HG03060 (cell line): ENCODE data around the gene DVL1.

Experiments
- ATAC-seq: cut with Tn5 transposase; IDR thresholded peaks from one replicate; pipeline ENCODE4 v1.9.1; 2021; ENCODE audit warnings: low read depth, moderate number of reproducible peaks; ENCODE audit not compliant: unreplicated experiment

The DVL1 gene

DNA sequence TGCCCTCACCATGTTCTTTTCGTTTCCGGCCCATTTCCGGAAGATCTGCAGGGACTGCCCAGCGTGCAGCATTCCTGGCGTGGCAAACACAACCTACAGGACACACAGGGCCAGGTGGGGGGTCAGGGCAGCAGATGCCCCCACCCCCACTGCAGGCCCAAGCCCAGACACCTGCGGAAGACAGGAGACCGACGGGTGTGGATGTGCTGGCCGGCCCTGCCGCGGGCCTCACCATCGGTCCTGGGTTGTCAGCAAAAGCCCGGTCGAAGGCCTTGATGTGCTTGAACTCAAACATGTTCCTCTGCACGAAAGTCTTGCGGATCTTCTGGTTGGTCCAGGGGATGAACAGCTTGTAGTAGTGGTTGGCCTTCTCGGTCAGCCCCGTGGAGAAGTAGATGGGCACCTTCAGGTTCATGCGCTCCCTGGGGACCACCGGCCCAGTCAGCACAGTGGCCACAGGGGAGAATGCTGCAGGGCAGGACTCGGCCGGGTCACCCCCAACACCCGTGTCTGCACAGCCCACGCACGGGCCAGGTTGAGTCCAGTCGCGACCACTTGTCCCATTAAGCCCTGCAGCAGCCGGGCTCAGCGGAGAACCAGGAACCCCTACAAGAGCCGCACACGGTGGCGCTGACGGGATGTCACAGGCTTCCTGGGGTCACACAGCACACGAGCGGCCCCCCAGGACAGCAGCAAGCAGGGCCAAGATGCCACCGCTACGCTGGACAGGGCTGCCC is 35.5 kb downstream of the DVL1 start:
- ATAC-seq = no peak

DNA sequence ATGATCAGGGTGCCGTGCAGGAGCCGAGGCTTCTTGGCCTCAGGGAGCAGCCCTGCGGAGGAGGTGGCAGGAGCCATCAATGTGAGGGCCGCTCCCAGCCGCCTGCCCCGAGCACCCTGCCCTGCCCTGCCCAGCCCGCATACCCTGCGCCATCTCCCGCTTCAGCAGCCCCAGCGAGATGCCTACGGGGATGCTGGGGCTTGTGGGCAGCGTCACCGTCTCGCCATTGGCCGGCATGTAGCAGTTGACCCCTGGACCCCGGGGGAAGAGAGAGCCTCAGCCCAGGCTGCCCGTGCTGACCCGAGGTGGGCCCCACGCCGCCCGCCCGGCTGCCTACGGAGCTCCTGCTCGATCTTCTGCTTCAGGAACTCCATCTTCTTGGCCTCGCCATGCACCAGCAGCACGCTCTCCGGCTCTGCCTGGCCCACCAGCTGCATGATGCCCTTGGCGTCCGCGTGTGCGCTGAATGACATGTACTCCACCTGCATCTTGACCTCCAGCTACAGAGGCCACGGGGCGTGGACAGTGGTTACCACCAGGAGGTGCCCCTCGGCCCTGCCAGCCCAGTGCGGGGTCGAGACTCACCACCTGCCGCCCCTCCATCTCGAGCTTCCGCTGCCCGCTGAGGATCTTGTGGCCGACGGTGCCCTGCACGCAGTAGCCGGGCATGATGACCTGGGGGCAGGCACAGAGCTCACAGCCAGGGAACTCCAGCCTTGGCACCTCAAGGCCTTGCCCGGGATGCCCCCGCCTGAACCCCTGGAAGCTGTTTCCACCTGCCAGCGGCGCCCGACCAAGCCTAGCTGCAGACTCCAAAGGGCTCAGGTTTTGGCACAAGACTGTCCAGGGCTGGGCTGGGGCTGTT is 36.5 kb downstream of the DVL1 start:
- ATAC-seq = no peak

DNA sequence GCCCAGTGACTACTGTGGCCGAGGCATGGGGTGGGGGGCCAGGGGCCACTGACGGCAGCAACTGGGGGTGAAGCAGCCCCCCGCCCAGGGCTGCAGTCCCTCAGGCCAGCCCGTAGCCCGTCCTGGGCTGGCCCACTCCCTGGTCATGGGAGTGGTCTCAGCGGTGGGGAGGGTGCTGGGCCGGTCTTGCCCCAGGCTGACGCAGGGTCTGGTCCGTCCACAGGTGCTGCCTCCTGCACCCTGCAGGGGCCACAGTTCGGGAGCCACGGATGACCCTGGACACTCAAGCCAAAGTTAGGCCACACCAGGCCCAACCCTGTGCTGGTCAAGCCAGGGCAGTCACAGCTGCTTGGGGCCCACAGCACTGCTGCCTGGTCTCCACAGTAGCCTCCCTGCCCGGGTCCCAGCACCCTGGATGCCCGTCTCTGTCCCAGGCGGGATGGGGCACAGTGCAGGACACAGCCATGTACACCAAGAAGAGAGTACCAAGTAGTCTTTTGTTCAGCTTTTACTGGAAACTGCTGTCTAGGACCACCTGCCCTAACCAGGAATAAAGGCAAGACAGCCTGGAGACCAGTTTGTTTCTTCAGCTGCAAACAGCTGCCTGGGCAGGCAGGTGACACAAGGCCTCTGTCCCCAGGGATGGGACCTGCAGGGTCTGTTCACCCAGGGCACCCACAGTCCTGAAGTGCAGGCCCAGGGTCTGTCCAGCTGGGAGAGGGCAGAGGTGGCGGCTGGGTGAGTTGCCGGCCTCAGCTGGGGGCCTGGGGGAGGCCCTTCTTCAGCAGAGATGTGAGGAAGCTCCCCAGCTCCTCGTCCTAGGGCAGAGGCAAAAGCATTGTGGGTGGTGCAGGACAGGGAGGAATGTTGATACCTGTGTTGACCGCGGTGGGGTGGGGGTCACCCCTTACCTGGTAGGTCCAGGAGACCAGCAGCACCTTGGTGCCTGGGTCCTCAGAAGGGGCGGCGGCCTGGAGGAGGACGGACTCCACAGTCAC is 37.8 kb downstream of the DVL1 start:
- ATAC-seq = no peak

DNA sequence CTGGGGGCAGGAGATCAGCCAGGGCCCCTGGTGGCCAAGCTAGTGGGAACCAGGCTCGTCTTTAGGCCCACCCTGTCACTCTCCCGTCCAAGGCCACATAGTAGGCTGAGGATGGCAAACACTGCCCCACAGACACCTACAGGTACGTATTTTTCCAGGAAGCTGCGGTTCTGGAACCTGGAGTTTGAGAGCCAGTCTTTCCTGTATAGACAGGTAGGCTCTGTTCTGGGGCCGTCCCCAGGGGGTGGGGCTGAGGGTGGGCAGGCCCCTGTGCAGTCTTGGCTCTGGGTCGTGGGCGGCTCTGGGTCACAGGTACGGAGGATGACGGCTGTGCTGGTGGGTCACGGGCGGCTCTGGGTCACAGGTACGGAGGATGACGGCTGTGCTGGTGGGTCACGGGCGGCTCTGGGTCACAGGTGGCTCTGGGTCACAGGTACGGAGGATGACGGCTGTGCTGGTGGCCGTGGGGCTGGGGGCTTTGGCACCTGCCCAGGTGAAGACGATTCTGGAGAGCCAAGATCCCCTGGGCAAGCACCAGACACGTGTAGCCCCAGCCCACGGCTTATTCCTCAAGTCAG is 38.7 kb downstream of the DVL1 start:
- ATAC-seq = no peak

DNA sequence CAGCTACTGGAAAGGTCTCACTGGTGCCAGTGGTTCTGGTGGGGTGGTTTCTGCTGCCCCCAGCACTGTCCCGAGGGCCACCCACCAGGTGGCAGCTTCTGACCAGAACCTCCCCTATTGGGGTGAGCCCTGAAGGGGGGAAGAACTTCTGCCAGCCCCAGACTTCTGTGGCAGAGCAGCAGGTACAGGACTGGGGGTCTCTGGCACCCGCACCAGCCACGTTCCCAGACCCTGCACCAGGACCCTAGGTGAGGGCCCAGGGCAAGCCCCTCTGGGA is 39.2 kb downstream of the DVL1 start:
- no peak for ATAC-seq

DNA sequence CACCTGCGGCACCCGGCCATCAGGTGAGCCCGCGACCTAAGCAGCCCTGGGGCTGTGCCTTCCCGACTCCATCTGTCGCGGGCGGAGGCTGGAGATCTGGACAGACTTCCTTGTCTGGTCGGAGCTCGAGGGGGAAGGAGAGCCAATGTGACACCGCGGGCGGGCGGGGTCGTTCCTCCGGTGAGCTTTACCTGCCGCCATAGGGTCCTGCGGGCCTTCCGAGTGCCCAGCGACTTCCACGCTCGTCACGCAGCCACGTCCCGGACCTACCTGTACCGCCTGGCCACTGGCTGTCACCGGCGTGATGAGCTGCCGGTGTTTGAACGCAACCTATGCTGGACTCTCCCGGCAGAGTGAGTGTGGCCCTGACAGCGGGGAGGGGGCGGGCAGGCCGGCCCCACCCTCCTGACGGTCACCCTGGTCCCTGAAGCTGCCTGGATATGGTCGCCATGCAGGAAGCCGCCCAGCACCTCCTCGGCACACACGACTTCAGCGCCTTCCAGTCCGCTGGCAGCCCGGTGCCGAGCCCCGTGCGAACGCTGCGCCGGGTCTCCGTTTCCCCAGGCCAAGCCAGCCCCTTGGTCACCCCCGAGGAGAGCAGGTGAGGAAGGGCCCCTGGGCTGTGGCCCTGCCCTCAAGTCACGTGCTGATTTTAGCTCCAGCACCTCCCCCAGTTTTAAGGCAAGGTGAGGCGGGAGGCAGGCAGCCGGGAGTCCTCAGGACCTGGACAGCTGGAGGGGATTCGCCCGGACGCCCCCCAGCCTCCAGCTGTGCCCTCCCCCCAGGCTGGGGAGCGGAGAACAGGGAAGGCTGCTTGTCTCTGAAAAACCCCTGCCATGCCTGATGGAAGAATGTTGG is 39.7 kb downstream of the DVL1 start:
- ATAC-seq = no peak

DNA sequence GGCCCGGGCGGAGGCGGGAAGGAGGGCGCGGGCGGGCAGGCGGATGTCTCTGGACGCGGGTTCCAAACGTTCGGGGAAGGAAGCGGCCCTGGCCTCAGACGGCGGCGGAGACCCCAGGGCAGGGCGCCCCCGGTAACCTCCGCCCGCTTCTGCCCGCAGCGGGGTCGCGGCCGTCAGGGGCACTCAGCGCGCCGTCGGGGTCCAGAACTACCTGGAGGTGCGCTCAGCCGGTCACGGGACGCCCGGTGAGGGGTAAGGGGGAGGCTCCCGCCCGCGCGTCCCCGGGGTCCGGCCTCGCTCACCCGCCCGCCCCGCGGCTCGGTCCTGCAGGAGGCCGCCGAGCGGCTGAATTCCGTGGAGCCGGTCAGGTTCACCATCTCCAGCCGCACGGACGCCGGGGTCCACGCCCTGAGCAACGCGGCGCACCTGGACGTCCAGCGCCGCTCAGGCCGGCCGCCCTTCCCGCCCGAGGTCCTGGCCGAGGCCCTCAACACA is 40.4 kb downstream of the DVL1 start:
- ATAC-seq = no peak

DNA sequence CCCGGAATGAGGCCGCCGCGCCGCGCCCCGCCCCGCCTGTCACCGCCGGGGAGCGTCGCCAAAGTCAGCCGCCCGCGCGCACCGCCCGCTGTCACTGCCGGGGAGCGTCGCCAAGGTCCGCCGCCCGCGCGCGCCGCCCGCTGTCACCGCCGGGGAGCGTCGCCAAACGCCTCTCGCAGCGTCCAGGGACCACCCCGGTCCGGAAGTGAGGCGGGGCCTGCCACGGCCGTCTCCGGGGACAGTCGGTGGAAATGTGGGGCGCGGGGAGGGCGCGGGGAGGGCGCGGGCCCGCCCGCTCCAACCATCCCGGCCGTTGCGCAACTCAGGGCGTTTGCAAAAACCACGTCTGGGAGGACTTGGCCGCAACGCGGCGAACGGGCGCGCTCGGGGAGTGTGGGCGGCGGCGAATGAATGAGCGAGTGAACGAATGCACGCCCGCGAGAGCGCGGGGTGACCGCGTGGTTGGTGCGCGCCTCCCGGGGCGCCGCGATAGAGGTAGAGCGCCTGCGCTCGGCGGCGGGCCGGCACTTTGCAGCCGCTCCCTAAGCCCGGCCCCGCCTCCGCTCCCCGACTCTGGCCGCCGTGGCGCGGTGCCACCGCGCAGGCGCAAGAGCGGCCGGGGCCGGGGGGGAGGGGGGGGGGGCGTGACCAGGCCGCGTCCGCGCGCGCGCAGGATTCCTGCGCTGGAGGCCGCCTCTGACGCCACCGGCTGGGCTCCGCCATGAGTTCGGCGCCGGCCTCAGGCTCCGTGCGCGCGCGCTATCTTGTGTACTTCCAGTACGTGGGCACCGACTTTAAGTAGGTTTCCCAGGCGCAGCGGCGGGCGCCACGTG is 41.1 kb downstream of the DVL1 start, which contains the start of the genes ACAP3 and PUSL1:
Gene ACAP3, minus strand, starts transcription at position 8 of the 833 bp plus-strand sequence. CDS start 115 bp downstream, outside the sequence.
Gene PUSL1, plus strand, starts transcription at position 675 of the 833 bp plus-strand sequence. Its CDS starts 47 bp downstream, at position 722.
- ATAC-seq = peak; percentile 39

DNA sequence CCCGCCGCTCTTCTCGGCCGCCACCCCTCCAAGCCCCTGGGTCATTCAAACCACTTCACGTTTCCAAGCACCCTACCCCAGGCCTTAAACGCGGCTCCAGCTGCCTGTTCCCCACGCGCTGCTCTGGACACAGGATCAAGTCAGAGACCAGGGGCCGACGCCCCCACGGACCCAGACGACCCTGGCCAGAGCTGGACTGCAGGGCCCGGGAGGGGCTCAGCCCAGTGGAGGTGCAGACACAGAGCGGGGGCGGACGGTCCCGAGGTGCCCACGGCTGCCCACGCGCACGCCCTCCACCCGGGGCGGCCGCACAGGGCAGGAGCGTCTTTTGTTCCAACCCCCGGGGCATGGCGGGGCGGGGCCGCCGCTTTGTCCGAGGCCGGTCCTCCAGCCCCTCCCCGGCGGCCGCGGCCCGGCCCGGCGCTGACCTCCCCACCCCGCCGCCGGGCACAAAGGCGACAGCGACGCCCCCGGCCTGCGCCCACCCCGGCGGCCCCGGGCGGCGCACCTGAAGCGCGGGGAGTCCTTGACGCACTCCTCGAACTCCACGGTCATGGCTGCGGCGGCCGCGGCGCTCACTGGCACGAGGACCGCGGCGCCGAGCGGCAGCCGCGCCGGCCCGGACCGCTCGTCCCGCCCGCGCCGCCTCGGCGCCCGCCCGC is 41.8 kb downstream of the DVL1 start:
- ATAC-seq = no peak

DNA sequence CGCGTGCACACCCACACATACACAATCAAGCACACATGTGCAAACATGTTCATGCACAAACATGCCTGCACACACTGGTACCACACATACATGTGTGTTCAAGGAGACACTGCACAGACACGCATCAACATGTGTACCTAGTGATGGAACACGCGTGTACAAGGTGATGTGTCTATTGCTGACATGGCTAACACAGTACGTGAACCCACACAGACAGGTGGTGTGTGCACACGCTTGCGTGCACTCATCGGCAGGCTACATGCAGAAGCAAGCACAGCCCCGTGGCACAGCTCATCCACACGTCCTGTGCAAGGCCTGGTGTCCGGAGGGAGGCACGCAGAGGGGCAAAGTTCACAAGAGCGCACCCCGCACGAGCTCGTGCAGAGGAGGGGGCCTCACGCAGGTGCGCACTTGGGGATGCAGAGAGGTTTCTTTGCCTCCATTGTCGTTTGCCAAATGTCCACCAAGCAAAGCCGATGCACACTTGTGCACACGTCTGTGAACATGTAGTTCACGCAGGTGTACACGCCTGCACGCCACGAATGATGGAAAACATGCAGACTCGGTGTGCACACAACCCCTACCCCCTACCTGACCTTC is 42.5 kb downstream of the DVL1 start:
- ATAC-seq = no peak

DNA sequence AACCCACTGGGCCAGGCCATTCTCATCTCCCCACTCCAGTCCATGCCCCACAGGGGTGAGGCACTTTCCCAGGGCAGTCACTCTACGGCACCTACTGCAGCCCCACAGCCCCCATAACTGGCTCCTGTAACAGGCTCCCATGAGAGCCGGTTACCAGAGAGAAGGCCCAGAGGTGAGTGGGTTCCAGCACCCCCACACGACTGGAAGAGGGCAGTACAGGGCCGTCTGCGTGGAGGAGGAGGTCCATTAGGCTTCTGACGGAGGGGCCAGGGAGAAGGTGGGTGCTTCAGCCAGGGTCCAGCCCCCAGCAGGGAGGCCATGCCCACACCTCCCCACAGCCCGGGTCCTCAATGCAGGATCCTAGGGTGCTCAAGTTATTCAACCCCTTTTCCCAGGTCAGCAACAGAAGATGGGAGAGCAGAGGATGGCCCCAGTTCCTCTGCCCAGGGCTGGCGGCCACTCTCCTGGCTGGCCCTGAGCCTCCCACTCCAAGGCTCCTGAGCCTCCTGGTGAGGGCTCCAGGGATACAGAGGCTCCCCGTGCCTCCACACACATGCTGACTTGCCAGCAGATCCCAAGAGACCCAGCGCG is 43.1 kb downstream of the DVL1 start:
- no peak for ATAC-seq

DNA sequence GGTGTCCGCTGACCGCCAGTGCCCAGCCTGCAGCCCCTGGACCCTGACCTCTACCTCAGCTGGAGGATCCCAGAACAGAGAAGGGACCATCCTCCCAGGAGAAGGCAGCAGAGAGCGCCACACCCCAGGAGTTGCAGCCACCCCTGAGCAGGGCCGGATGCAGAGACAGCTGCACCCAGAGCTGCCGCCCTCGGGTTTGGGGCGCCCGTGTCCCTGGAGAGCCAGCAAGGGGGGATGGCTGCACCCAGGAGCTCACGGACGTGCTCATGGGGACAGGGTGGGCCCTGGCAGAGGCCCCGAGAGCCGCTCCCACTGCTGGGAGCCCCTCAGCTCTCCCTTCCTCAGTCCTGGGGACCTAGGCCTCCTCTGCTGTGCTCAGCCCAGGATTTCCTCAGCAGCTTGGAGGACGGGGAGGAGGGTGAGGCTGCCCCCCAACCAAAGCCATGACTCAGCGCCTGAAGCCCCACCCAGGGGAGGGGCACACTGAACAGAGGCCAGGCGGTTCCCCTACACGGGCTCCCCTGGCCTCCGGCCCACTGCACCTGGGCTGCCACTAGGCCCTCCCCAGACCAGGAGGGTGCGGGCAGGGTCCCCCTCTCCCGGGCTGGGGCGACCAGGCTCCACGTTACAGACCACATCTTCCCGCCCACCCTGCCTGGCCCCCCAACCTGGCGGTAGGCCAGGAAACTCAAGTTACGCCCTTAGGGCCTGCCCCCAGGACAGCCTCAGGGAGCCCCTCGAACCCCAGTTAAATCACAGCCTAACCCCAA is 43.7 kb downstream of the DVL1 start:
- no peak for ATAC-seq

DNA sequence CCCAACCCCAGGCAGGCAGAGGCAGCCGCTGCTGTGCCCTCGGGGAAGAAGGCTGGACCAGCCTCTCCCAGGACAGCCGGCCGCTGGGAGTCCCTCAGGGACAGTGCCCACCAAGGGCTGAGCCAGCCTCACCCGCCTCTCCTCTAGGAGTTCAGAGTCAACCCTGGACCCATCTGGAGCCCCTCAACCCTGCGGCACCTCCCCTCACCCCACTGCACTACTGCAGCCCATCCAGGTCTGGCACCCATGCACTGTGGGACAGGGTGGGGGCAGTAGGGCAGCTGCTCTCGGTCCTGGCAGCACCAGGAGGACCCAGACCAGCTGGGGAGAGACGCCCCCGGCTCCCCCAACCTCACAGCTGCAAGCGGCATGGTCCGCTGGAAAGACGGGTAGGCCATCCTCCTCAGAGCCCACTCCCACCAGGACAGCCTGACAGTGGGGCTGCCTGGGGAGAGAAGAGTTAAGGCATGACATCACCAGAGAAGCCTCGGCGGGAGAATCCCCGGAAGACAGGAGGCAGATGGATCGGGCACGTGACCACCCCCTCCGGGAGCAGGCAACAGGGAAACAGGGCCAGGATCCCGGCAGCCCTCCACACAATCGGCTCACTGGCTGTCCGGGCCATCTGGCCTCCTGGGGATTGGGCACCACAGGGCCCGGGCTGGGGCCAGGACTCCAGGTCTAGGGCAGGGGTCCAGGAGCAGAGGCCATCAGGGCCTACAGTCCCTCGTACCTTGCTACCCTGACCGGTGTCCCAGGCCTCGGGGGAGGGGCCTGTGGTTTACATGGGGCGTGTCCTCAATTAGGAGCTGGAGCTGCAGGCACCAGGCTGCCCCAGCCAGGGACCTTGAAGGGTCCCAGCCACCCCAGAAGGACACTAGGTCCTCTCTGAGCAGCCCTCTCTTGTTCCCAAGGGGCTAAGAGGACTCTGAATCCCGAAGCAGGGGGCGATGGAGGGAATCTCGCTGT is 44.6 kb downstream of the DVL1 start:
- no peak for ATAC-seq

DNA sequence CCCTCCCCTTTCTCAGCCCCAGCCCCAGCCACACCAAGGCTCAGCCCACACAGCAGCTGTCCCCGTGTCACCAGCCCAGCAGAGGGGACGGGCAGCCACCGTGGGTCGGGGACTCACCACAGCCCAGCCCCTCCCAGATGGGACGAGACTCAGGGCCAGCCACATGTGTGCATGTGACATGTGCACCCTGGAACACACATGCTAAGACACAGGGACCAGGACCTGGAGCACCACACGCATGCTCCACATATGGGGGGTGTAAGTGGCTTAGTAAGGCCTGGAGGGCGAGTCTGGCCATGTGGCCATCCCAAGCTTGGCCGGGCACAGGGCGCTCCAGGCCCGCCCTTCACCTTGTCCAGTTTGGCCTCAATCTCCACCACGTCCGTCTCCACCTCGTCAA is 45.5 kb downstream of the DVL1 start:
- ATAC-seq = no peak

DNA sequence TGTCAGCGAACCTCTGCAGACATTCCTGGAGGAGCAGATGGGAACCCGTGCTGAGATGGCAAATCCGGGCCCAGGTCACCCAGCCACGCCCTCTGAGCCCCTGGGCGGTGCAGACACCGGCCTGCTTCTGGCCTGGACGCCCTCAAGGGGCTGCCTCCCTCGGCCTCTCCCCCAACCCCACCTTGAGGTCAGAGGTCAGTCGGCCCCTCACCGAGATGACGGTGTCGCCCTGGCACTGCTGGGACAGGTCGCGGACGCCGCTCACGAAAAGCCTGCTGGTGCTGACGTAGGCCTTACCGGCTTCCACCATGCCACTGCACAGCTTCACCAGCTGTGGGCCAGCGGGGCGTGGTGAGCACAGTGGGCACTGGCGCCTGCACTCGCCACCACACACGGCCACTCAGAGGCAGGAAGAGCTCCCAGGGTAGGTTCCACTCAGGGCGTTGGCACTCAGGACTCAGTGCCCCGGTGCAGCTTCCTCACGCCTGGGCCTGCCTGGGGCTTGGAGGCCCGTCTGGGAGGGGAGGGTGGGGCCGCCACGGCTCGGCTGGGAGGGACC is 46.2 kb downstream of the DVL1 start:
- ATAC-seq = no peak
